Activated T-helper 1 cell treated with Interleukin-2 at 50 U/mL for 16 hours (primary cell): ENCODE data around the gene STIMATE.

ENCODE experiments used
- DNase-seq: peaks from one replicate; pipeline ENCODE4 v3.0.0-alpha.2; 2020; ENCODE audit warnings: low read depth

Gene STIMATE

GRCh38 chr3:52841211-52841980 is 56.0 kb downstream of the STIMATE start:
- no peak for DNase-seq

- no peak for DNase-seq
These were observed 57.3 kb downstream of the STIMATE start for GRCh38 chr3:52839892-52840545.

GRCh38 chr3:52839268-52839575 is 58.1 kb downstream of the STIMATE start:
- no peak for DNase-seq

GRCh38 chr3:52838561-52839267 is 58.6 kb downstream of the STIMATE start:
- no peak for DNase-seq

GRCh38 chr3:52836986-52837385 is 60.4 kb downstream of the STIMATE start:
- DNase-seq = no peak

- DNase-seq = no peak
These were observed 60.9 kb downstream of the STIMATE start for GRCh38 chr3:52836471-52836845.

GRCh38 chr3:52835766-52836470 is 61.4 kb downstream of the STIMATE start:
- no peak for DNase-seq

GRCh38 chr3:52834871-52835501 is 62.4 kb downstream of the STIMATE start, which contains the start of gene MUSTN1:
Gene MUSTN1, minus strand, starts transcription at chr3:52835019. Its CDS starts 71 bp downstream, at chr3:52834948.
- no peak for DNase-seq

GRCh38 chr3:52833202-52833601 is 64.1 kb downstream of the STIMATE start:
- DNase-seq = no peak

GRCh38 chr3:52831500-52832301 is 65.6 kb downstream of the STIMATE start:
- no peak for DNase-seq

GRCh38 chr3:52830535-52831258 is 66.7 kb downstream of the STIMATE start, which contains the start of gene ITIH4:
Gene ITIH4, minus strand, starts transcription at chr3:52830672. Its CDS starts 30 bp downstream, at chr3:52830642.
- DNase-seq = no peak

- no peak for DNase-seq
These were observed 67.4 kb downstream of the STIMATE start for GRCh38 chr3:52829906-52830463.

- DNase-seq = no peak
These were observed 67.9 kb downstream of the STIMATE start for GRCh38 chr3:52829482-52829881.

GRCh38 chr3:52827866-52828376 is 69.4 kb downstream of the STIMATE start:
- no peak for DNase-seq

- DNase-seq = no peak
These were observed 69.9 kb downstream of the STIMATE start for GRCh38 chr3:52827441-52827840.

GRCh38 chr3:52824037-52824436 is 73.3 kb downstream of the STIMATE start:
- DNase-seq = no peak

GRCh38 chr3:52822363-52822762 is 75.0 kb downstream of the STIMATE start:
- DNase-seq = no peak

GRCh38 chr3:52820736-52821135 is 76.6 kb downstream of the STIMATE start:
- no peak for DNase-seq

GRCh38 chr3:52819936-52820335 is 77.4 kb downstream of the STIMATE start:
- no peak for DNase-seq

- no peak for DNase-seq
These were observed 79.5 kb downstream of the STIMATE start for GRCh38 chr3:52817860-52818259.
